ENCODE data around the gene CCDC117. TPM values are rescaled to one million over a fixed set of nuclear protein-coding genes. Genes with fewer than 3 reads are reported as not detected.

Gene CCDC117, protein sequence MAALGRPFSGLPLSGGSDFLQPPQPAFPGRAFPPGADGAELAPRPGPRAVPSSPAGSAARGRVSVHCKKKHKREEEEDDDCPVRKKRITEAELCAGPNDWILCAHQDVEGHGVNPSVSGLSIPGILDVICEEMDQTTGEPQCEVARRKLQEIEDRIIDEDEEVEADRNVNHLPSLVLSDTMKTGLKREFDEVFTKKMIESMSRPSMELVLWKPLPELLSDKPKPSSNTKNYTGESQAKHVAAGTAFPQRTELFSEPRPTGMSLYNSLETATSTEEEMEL
- total RNA-seq (ENCODE audit: low replicate concordance), result 10.7 and 18.6 TPM in 2 replicates

DNA sequence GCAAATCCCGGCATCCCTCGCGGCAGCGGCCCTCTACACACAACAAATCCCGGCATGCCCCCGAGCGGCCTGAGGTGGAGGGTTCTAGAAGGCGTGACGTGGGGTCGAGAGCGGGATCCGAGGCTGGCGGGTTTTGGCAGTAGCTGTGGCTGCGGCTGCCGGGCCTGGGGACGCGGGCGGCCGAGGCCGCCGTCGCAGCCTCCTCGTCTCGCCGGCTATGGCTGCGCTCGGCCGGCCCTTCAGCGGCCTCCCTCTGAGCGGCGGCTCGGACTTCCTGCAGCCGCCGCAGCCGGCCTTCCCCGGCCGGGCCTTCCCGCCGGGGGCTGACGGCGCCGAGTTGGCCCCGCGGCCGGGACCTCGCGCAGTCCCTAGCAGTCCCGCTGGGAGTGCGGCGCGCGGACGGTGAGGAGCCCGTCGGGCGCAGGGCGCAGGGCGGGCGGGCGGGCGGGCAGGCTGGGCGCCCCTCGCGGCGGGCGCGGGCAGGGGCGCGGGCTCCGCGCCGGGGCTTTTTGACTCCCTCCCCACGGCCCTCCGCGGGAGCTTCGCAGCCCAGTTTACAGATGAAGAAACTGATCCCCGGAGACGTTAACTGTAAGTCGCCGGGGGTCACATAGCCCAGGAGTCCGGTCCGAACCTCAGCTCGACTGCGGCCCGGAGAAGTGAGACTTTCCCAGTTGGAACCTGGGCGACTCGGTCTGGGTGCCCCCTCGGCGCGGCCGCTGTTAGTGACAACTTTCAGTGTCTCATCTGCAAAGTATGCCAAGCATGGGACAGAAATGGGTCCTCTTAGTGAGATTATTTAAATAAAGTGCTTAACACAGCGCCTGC is at the start of gene CCDC117:
CCDC117 (plus strand) TSS at position 63 of the 828 bp plus-strand sequence; CDS start at position 218, 155 bp downstream.

DNA sequence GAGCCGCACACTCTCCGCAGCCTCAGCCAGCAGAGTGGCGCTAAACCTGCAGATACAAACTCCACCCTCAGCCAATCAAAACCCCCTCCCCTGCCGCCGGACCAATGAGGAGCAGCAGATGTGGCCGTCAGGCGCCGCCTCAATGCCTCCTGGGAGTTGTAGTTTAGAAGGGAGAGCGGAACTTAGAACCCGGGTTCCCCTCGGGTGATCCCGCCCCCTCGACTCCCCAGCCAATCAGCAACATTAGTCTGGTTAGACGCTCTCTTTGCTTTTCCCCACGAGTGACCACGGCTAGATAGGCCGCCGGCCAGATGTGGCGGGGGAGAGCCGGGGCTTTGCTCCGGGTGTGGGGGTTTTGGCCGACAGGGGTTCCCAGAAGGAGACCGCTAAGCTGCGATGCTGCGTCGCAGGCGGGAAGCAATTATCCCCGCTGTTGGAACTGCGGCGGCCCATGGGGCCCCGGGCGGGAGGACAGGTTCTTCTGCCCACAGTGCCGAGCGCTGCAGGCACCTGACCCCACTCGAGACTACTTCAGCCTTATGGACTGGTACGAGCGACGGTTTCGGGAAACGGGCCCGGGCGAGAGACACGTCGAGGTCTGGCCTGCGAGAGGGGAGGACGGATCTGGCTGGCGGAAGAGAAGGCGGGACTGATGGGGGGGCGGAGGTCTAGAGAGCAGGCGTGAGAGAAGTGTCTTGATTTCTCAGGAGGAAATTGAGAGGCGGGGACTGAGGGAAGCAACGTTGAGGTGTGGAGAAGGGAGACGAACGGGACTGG is 30.5 kb upstream of the CCDC117 start, which contains the start of the genes CHEK2 and HSCB:
CHEK2 (minus strand) TSS at position 36 of the 777 bp plus-strand sequence. CDS start 7,099 bp downstream, outside the sequence.
HSCB (plus strand) TSS at position 255 of the 777 bp plus-strand sequence; CDS start at position 312, 57 bp downstream.

GRCh38 chr22:28800308-28801041 is 28.0 kb downstream of the CCDC117 start, which contains the start of gene XBP1:
Gene XBP1 (minus strand): TSS chr22:28800569.

Other genes with a start within 250 kb of the CCDC117 start
- 11.5 and 20.5 TPM in 2 replicates for gene TTC28, start 92.9 kb upstream of the CCDC117 start, total RNA-seq (ENCODE audit: low replicate concordance)
- 7.2 and 7.3 TPM in 2 replicates for gene CHEK2, start 30.9 kb upstream of the CCDC117 start, total RNA-seq (ENCODE audit: low replicate concordance)
- 4.1 and 12.0 TPM in 2 replicates for gene HSCB, start 30.7 kb upstream of the CCDC117 start, total RNA-seq (ENCODE audit: low replicate concordance)
- gene XBP1, start 27.9 kb downstream of the CCDC117 start, total RNA-seq (ENCODE audit: low replicate concordance), result 71.6 and 225 TPM in 2 replicates
- 1.9 and 2.3 TPM in 2 replicates for gene ZNRF3, start 110.9 kb downstream of the CCDC117 start, total RNA-seq (ENCODE audit: low replicate concordance)